HCT116 (cell line): ENCODE data around the gene C5orf34.

Source experiments
- CTCF ChIP-seq, 3 experiments: fragments of 200-600 bp in 1 of 3; sonication (generic) in 1 of 3; IDR thresholded peaks in 2 of 3; conservative IDR thresholded peaks in 1 of 3; 2 replicates each; pipeline ENCODE4 v1.5.1; 2012 to 2017; ENCODE audit warnings: low read depth in 2 of 3, low read length in 2 of 3, antibody characterized with exemption in 1 of 3, borderline replicate concordance in 1 of 3, control low read depth in 1 of 3, mild to moderate bottlenecking in 1 of 3, mixed read lengths in 1 of 3, mixed run types in 1 of 3, moderate library complexity in 1 of 3; ENCODE audit not compliant: insufficient read depth in 1 of 3
- EZH2 ChIP-seq: fragments of 200-600 bp; sonication (generic); IDR thresholded peaks from 2 replicates; pipeline ENCODE4 v1.6.1; 2017; ENCODE audit warnings: antibody characterized with exemption, mixed run types
- EZH2phosphoT487 ChIP-seq: fragments of 200-600 bp; IDR thresholded peaks from 2 replicates; pipeline ENCODE4 v1.6.1; 2018; ENCODE audit warnings: antibody characterized with exemption, borderline replicate concordance
- JUND ChIP-seq: IDR thresholded peaks from 2 replicates; pipeline ENCODE4 v1.6.1; 2012
- MAX ChIP-seq: IDR thresholded peaks from 2 replicates; pipeline ENCODE4 v1.6.1; 2012
- POLR2A ChIP-seq: IDR thresholded peaks from 2 replicates; pipeline ENCODE4 v1.7.0; 2011; ENCODE audit warnings: borderline replicate concordance; ENCODE audit not compliant: insufficient read depth, insufficient read length; ENCODE audit errors: extremely low read depth
- POLR2AphosphoS5 ChIP-seq: IDR thresholded peaks from 2 replicates; pipeline ENCODE4 v1.6.1; 2011; ENCODE audit warnings: mild to moderate bottlenecking, low read depth, low read length, moderate library complexity
- REST ChIP-seq: IDR thresholded peaks from 2 replicates; pipeline ENCODE4 v1.6.1; 2012; ENCODE audit warnings: low read depth

GRCh38 chr5:43561356-43561755 is 46.4 kb upstream of the C5orf34 start:
- TF ChIP-seq CTCF (IDR thresholded peaks at IDR 0.05 in 2 of 3, conservative IDR thresholded peaks at IDR 0.05 in 1 of 3; ENCODE audit: borderline replicate concordance in 1 of 3, insufficient read depth in 1 of 3, low read depth in 2 of 3, low read length in 2 of 3) (no peak), EZH2phosphoT487 (no peak), POLR2A (no peak), EZH2 (no peak), JUND (no peak), REST (no peak), MAX (no peak), POLR2AphosphoS5 (no peak)
